ENCODE measurements around the gene GPR61. TPM values are rescaled to one million over a fixed set of nuclear protein-coding genes. Genes with fewer than 3 reads are reported as not detected.

Gene GPR61
- total and polyA plus RNA-seq, 2 of the 4 experiments (the other 2 are of a cell fraction), result not detected

- H2BK20ac ChIP-seq (ENCODE audit: low read depth, low read length), result no peak overlapping the region
- H3K4me3 ChIP-seq (ENCODE audit: insufficient read depth, low read depth, low read length), result no peak overlapping the region
- no peak overlapping the region for H2BK5ac ChIP-seq (ENCODE audit: low read depth, low read length, poor library complexity, severe bottlenecking)
- no peak overlapping the region for H3K14ac ChIP-seq (replicated peaks; ENCODE audit: low read depth, low read length)
- no peak overlapping the region for H2AK9ac ChIP-seq (replicated peaks; ENCODE audit: low read depth, low read length, poor library complexity)
- no peak overlapping the region for H3K56ac ChIP-seq (ENCODE audit: extremely low read depth, insufficient read depth, low read length)
- H2BK120ac ChIP-seq (ENCODE audit: low read depth, low read length), result no peak overlapping the region
- no peak overlapping the region for H4K8ac ChIP-seq (ENCODE audit: low read depth in 2 of 2, low read length in 2 of 2)
- 55% methylated on average over 2 of the region's 8 CpGs; no CpG with 5 or more reads in 1 of the 2 experiments for WGBS, 2 experiments (ENCODE audit: extremely low coverage in 2 of 2, insufficient read length in 1 of 2)
- no peak overlapping the region for H3K27ac ChIP-seq (ENCODE audit: insufficient read depth, low read length)
- H4K91ac ChIP-seq (ENCODE audit: insufficient read depth, low read depth, low read length), result peak overlapping the region; percentile 2; the same call in 1 of the 2 replicates
- in situ Hi-C loops (cut with MboI; ENCODE audit: low sequenced_read_pairs) (loop anchor here (5.0 to 10.0 kb wide), 2 partner anchors 33 to 265 kb away; no protein-coding TSS in a partner anchor), intact Hi-C loops (cut with micrococcal nuclease) (loop anchor here (5.0 kb wide), 1 partner anchor 268 kb away; no protein-coding TSS in a partner anchor), dilution Hi-C loops (cut with HindIII; ENCODE audit: low sequenced_read_pairs, unreplicated experiment) (no loop called here)
- H3K4me1 ChIP-seq (ENCODE audit: control insufficient read depth, insufficient read depth, low read length), result peaks cover 7% of the 10 kb centered on the region
- H3K36me3 ChIP-seq (ENCODE audit: control insufficient read depth, insufficient read depth, low read length), result no peaks in the 10 kb centered on the region
- peak overlapping the region; percentile 20; the same call in 1 of the 2 replicates for H2AK5ac ChIP-seq (ENCODE audit: low read depth, low read length)
- H2AFZ ChIP-seq (replicated peaks; ENCODE audit: low read length, poor library complexity), result peak overlapping the region; percentile 53
- no peak overlapping the region for H3K9ac ChIP-seq (ENCODE audit: low read depth, low read length)
- no peaks in the 10 kb centered on the region for H4K20me1 ChIP-seq (ENCODE audit: insufficient read depth, low read length)
- DNase-seq (no peak), ATAC-seq (ENCODE audit: low read depth) (no peak)
- H4K5ac ChIP-seq (ENCODE audit: low read depth, low read length), result no peak overlapping the region
- H3K4me2 ChIP-seq (ENCODE audit: low read depth, low read length), result no peak overlapping the region
- H3K9me3 ChIP-seq (ENCODE audit: control insufficient read depth, insufficient read depth, low read length), result no peaks in the 10 kb centered on the region
- no peaks in the 10 kb centered on the region for H3K79me1 ChIP-seq (ENCODE audit: low read depth in 1 of 2, low read length in 2 of 2)
- ChIA-PET CTCF (interaction anchor here (0.6 to 3.1 kb wide), 6 partner anchors 10 to 77 kb away, joined by 3 to 51 read pairs (median 5); partner anchors contain the start of gene CYB561D1), POLR2A (ENCODE audit: unreplicated experiment) (no interaction called here)
- no TSS peak for BruUV-seq (replicated peaks)
- no peak overlapping the region for H3K23ac ChIP-seq (ENCODE audit: low read depth, low read length)
- H2BK15ac ChIP-seq (ENCODE audit: low read depth, low read length), result no peak overlapping the region
- TF ChIP-seq RCOR1 (IDR thresholded peaks at IDR 0.05; ENCODE audit: insufficient replicate concordance, low read length) (no peak), CTCF (conservative IDR thresholded peaks at IDR 0.05; ENCODE audit: low read depth, low read length) (no peak), BHLHE40 (IDR thresholded peaks at IDR 0.05; ENCODE audit: low read depth, low read length) (no peak)
- H3K4ac ChIP-seq (ENCODE audit: low read depth, low read length), result no peak overlapping the region
- peaks cover 15% of the 10 kb centered on the region for H3K27me3 ChIP-seq (ENCODE audit: control insufficient read depth, insufficient read depth, low read length)
- no peaks in the 10 kb centered on the region; the same call in 1 of the 2 replicates for H3K9me1 ChIP-seq (ENCODE audit: insufficient read depth, low read length)
- no peak overlapping the region for H3K18ac ChIP-seq (ENCODE audit: low read depth, low read length)
Observed at GRCh38 chr1:109529881-109530456, 9.7 kb upstream of the GPR61 start.
